NB4 (cell line): ENCODE measurements around the gene KLK13.
A peak's percentile ranks its signal among the peaks of the same experiment; 100 is the strongest.

Source experiments
- DNase-seq: peaks from one replicate; pipeline ENCODE4 v3.0.0; 2010; ENCODE audit warnings: low read depth
- H3K4me3 ChIP-seq: one replicate; pipeline ENCODE4 v1.5.1; 2011; ENCODE audit warnings: mild to moderate bottlenecking, low read depth, low read length, moderate library complexity
- MAX ChIP-seq: IDR thresholded peaks from 2 replicates; pipeline ENCODE4 v1.6.1; 2011; ENCODE audit warnings: low read depth, low read length
- MYC ChIP-seq: IDR thresholded peaks from 2 replicates; pipeline ENCODE4 v1.6.1; 2011; ENCODE audit warnings: low read depth, low read length
- POLR2A ChIP-seq: IDR thresholded peaks from 2 replicates; pipeline ENCODE4 v1.6.1; 2011; ENCODE audit warnings: mild to moderate bottlenecking; ENCODE audit not compliant: insufficient read length; ENCODE audit errors: extremely low read depth
- TF ChIP-seq, protein P1 (sequence below): IDR thresholded peaks from one replicate; pipeline ENCODE4 v1.5.1; 2012; ENCODE audit warnings: low read depth, low read length

The KLK13 gene

GRCh38 chr19:51099047-51099382 lies 34.1 kb upstream of the KLK13 start:
- no peak for DNase-seq
- no peak overlapping the region for H3K4me3 ChIP-seq
- TF ChIP-seq, protein P1, sequence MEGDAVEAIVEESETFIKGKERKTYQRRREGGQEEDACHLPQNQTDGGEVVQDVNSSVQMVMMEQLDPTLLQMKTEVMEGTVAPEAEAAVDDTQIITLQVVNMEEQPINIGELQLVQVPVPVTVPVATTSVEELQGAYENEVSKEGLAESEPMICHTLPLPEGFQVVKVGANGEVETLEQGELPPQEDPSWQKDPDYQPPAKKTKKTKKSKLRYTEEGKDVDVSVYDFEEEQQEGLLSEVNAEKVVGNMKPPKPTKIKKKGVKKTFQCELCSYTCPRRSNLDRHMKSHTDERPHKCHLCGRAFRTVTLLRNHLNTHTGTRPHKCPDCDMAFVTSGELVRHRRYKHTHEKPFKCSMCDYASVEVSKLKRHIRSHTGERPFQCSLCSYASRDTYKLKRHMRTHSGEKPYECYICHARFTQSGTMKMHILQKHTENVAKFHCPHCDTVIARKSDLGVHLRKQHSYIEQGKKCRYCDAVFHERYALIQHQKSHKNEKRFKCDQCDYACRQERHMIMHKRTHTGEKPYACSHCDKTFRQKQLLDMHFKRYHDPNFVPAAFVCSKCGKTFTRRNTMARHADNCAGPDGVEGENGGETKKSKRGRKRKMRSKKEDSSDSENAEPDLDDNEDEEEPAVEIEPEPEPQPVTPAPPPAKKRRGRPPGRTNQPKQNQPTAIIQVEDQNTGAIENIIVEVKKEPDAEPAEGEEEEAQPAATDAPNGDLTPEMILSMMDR, result no peak
- TF ChIP-seq MAX, result no peak
- TF ChIP-seq MYC, result no peak
- TF ChIP-seq POLR2A, result no peak

DNA sequence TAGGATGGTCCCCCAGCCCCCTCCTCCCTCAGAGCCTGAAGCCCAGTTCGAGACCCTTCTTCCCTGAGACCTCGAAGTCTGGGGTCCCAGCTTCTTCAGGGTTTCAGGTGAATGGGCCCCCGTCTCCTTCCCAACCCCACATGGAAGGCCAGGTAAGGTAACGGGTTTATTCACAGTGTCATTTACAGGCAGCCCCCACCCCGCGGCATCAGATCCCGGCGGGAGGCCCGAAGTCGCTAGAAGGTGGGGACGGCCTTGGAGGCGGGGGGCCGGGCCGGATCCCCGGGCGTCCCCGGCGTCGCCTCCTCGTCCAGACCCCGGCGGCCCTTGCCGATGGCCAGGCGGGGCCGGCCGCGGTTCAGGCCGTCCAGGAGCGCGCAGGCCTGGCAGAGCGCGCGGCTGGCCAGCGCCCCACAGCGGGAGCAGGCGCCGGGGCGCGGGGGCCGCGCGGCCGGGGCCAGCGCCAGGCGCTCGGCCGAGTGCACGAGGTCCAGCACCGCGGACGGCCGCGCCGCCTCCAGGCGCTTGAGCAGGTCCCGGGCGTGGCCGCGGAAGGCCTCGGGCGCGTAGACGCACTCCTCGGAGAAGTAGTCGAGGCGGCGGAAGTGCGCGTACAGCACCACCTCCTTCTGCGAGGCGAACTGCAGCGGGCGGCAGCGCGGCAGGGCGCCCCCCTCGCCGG lies 33.6 kb upstream of the KLK13 start:
- no peak for DNase-seq
- H3K4me3 ChIP-seq, result no peak overlapping the region
- TF ChIP-seq POLR2A (no peak), MAX (no peak), MYC (no peak)
- TF ChIP-seq, protein P1, result no peak

- H3K4me3 ChIP-seq, result no peak overlapping the region
- DNase-seq, result no peak
- TF ChIP-seq, protein P1, result no peak
- TF ChIP-seq MAX, result no peak
- no peak for TF ChIP-seq MYC
- no peak for TF ChIP-seq POLR2A
These were observed 32.9 kb upstream of the KLK13 start for GRCh38 chr19:51097796-51098195.

DNA sequence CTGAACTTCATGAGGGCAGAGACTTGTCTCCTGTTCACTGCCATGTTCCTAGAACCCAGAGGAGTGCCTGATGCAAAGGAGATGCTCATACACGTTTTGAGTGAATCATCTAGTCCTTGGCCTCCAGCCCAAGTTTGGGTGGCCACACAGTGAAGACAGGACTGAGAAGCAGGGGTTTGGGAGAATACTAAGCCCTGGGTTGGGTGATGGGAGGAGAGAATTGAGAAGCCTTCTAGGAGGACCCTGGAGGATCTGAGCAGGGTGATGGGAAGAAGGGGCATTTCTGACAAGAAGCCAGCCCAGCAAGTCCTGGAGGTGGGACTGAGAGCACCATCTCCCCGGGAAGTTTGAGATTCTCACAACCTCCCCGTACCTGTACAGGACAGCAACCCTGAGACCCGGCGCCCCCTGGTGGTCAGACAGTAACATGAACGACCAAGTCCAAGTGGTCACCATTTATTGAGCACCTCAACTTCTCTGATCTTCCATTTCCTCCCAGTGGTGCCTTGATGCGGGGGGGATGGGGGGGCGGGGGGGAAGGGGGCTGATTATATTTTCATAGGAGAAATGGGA lies 32.4 kb upstream of the KLK13 start:
- H3K4me3 ChIP-seq, result no peak overlapping the region
- TF ChIP-seq, protein P1, result peak; percentile 47
- no peak for TF ChIP-seq POLR2A
- DNase-seq, result peak; percentile 59

DNA sequence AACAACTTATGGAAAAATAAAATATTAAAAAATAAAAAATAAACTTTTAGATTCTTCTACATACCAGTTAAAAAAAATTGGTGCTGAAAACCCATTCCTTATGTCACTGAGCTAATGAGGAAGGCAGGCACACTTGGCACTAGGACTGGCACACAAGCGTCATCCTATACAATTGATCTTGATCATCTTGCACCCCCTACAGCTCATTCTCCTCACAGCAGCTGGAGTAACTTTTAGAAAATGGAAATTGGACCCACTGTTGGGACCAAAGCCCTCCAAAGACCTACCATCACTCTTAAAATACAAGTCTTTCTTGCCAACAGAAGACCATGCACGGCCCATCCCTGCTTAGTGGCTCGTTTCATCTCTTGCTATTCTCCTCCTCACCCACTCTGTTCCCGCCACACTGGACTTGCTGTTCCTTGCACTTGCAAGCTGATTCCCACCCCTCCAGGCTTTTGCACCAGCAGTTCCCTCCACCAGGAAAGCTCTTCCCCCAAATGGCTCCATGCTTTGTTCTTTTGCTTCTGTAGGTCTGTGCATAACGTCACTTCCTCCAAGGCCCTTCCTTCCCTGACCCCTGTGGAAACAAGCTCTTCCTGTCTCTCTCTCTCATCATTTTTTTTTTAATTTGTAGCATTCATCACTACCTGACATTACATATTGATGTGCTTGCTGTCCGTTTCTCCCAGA lies 31.7 kb upstream of the KLK13 start:
- TF ChIP-seq POLR2A, result no peak
- TF ChIP-seq, protein P1, result peak; percentile 4
- no peak for TF ChIP-seq MYC
- H3K4me3 ChIP-seq, result no peak overlapping the region
- peak; percentile 31 for DNase-seq
